HEK293T (cell line): ENCODE measurements around the gene MACROD2.

Experiments used
- ARNT ChIP-seq: fragments of 450-650 bp; IDR thresholded peaks from 2 replicates; pipeline ENCODE4 v1.6.1; 2017; ENCODE audit warnings: mild to moderate bottlenecking
- ELF4 ChIP-seq: fragments of 450-650 bp; IDR thresholded peaks from 2 replicates; pipeline ENCODE4 v1.6.1; 2017; ENCODE audit warnings: antibody characterized with exemption
- FOXA1 ChIP-seq: fragments of 450-650 bp; IDR thresholded peaks from 2 replicates; pipeline ENCODE4 v1.6.1; 2016; ENCODE audit warnings: mild to moderate bottlenecking
- FOXK2 ChIP-seq: fragments of 450-650 bp; IDR thresholded peaks from 2 replicates; pipeline ENCODE4 v1.6.1; 2016; ENCODE audit warnings: mild to moderate bottlenecking
- FOXM1 ChIP-seq: fragments of 450-650 bp; IDR thresholded peaks from 2 replicates; pipeline ENCODE4 v1.6.1; 2017; ENCODE audit warnings: mild to moderate bottlenecking, borderline replicate concordance
- HDGF ChIP-seq: fragments of 450-650 bp; IDR thresholded peaks from 2 replicates; pipeline ENCODE4 v1.6.1; 2017; ENCODE audit warnings: antibody characterized with exemption, borderline replicate concordance
- LEF1 ChIP-seq: fragments of 450-650 bp; IDR thresholded peaks from 2 replicates; pipeline ENCODE4 v1.6.1; 2017; ENCODE audit warnings: mild to moderate bottlenecking, borderline replicate concordance
- NFRKB ChIP-seq: fragments of 450-650 bp; IDR thresholded peaks from 2 replicates; pipeline ENCODE4 v1.6.1; 2016; ENCODE audit warnings: mild to moderate bottlenecking, moderate library complexity
- SP1 ChIP-seq: fragments of 450-650 bp; IDR thresholded peaks from 2 replicates; pipeline ENCODE4 v1.6.1; 2017
- ZNF384 ChIP-seq: fragments of 450-650 bp; IDR thresholded peaks from 2 replicates; pipeline ENCODE4 v1.6.1; 2016
- TF ChIP-seq, protein P1 (sequence below): fragments of 450-650 bp; IDR thresholded peaks from 2 replicates; pipeline ENCODE4 v1.6.1; 2016

- no peak for TF ChIP-seq HDGF
- no peak for TF ChIP-seq FOXA1
- TF ChIP-seq FOXK2: no peak
- TF ChIP-seq ELF4: no peak
- no peak for TF ChIP-seq NFRKB
- TF ChIP-seq SP1: no peak
- TF ChIP-seq ARNT: no peak
- TF ChIP-seq ZNF384: no peak
- TF ChIP-seq LEF1: no peak
- TF ChIP-seq, protein P1, sequence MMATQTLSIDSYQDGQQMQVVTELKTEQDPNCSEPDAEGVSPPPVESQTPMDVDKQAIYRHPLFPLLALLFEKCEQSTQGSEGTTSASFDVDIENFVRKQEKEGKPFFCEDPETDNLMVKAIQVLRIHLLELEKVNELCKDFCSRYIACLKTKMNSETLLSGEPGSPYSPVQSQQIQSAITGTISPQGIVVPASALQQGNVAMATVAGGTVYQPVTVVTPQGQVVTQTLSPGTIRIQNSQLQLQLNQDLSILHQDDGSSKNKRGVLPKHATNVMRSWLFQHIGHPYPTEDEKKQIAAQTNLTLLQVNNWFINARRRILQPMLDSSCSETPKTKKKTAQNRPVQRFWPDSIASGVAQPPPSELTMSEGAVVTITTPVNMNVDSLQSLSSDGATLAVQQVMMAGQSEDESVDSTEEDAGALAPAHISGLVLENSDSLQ: no peak
- no peak for TF ChIP-seq FOXM1
Observed at GRCh38 chr20:15200147-15200565, 1204.8 kb downstream of the MACROD2 start.
